ENCODE results near the gene ZDHHC7. TPM values are rescaled to one million over a fixed set of nuclear protein-coding genes. Genes with fewer than 3 reads are reported as not detected.
"Not testable (repeated sequence)": the region's sequence is repeated elsewhere in the genome, so short reads cannot be mapped to it uniquely, and the experiment has no call there.

ZDHHC7 gene
- total RNA-seq, 2 donors from 2014 or later, result 17.5 to 39.2 TPM

- no peaks in the 10 kb centered on the region for H3K9me3 ChIP-seq
- TF ChIP-seq POLR2A (IDR thresholded peaks at IDR 0.05) (no peak), CTCF (IDR thresholded peaks at IDR 0.05) (peak in 1 of 7 experiments; percentile 29)
- H3K4me1 ChIP-seq, result peaks cover 20% of the 10 kb centered on the region
- intact Hi-C loops (cut with DNase I), result no loop called here
- H3K27me3 ChIP-seq, result no peaks in the 10 kb centered on the region
- H3K36me3 ChIP-seq (replicated peaks in 1 of 2; ENCODE audit: insufficient read depth in 1 of 2, low read depth in 2 of 2), result no peaks in the 10 kb centered on the region
- no peak for DNase-seq
- 82 to 88% methylated on average over 16 of the region's 16 CpGs for WGBS, 2 donors
- no peak overlapping the region for H3K4me3 ChIP-seq
- ATAC-seq, result no peak
- H3K27ac ChIP-seq, result peak overlapping the region in 2 of 4 donors; percentile 52 to 69
These were observed 44.9 kb upstream of the ZDHHC7 start for GRCh38 chr16:85056211-85056748.

GRCh38 chr16:85055493-85056210, 44.3 kb upstream of the ZDHHC7 start:
- ATAC-seq, result peak; percentile 49
- intact Hi-C loops (cut with DNase I), result no loop called here
- peak overlapping the region; percentile 32 to 69 (median 42) for H3K27ac ChIP-seq
- 43 to 55% methylated on average over 14 of the region's 14 CpGs for WGBS, 2 donors
- H3K4me1 ChIP-seq, result peaks cover 20% of the 10 kb centered on the region
- peak in 3 of 4 donors; percentile 40 to 76 (median 40) for DNase-seq
- TF ChIP-seq CTCF (IDR thresholded peaks at IDR 0.05), result no peak
- no peaks in the 10 kb centered on the region for H3K27me3 ChIP-seq
- H3K9me3 ChIP-seq, result no peaks in the 10 kb centered on the region
- H3K36me3 ChIP-seq (replicated peaks in 1 of 2; ENCODE audit: insufficient read depth in 1 of 2, low read depth in 2 of 2), result no peaks in the 10 kb centered on the region
- H3K4me3 ChIP-seq, result no peak overlapping the region

- Histone ChIP-seq H3K9me3 (no peaks in the 10 kb centered on the region), H3K27ac (peak overlapping the region; percentile 32 to 69 (median 42)), H3K36me3 (replicated peaks in 1 of 2; ENCODE audit: insufficient read depth in 1 of 2, low read depth in 2 of 2) (no peaks in the 10 kb centered on the region), H3K4me1 (peaks cover 20% of the 10 kb centered on the region), H3K4me3 (no peak overlapping the region), H3K27me3 (no peaks in the 10 kb centered on the region)
- intact Hi-C loops (cut with DNase I), result no loop called here
- no peak for ATAC-seq
- no peak for DNase-seq
- TF ChIP-seq POLR2A (IDR thresholded peaks at IDR 0.05) (no peak), CTCF (IDR thresholded peaks at IDR 0.05) (no peak)
- WGBS, 2 donors, result 73 to 74% methylated on average over 6 of the region's 6 CpGs
These were observed 43.7 kb upstream of the ZDHHC7 start for GRCh38 chr16:85054948-85055492.

- WGBS, 2 donors, result 72 to 99% methylated on average over 3 of the region's 3 CpGs
- H3K4me3 ChIP-seq; DNase-seq; H3K9me3 ChIP-seq; H3K27ac ChIP-seq; intact Hi-C loops (cut with DNase I); H3K36me3 ChIP-seq (replicated peaks in 1 of 2; ENCODE audit: insufficient read depth in 1 of 2, low read depth in 2 of 2); ATAC-seq; H3K27me3 ChIP-seq: not testable (repeated sequence)
- peaks cover 20% of the 10 kb centered on the region for H3K4me1 ChIP-seq
These were observed 43.0 kb upstream of the ZDHHC7 start for GRCh38 chr16:85054321-85054720.

GRCh38 chr16:85052536-85052935, 41.2 kb upstream of the ZDHHC7 start:
- intact Hi-C loops (cut with DNase I), result no loop called here

More at GRCh38 chr16:85052536-85052935, 41.2 kb upstream of the ZDHHC7 start:
- Histone ChIP-seq H3K4me3 (no peak overlapping the region), H3K27ac (no peak overlapping the region), H3K36me3 (replicated peaks in 1 of 2; ENCODE audit: insufficient read depth in 1 of 2, low read depth in 2 of 2) (no peaks in the 10 kb centered on the region), H3K9me3 (no peaks in the 10 kb centered on the region), H3K27me3 (no peaks in the 10 kb centered on the region), H3K4me1 (peaks cover 26% of the 10 kb centered on the region)
- WGBS, 2 donors, result 86 to 92% methylated on average over 10 of the region's 10 CpGs
- ATAC-seq, result no peak
- TF ChIP-seq CTCF (IDR thresholded peaks at IDR 0.05) (no peak), POLR2A (IDR thresholded peaks at IDR 0.05) (no peak)
- no peak for DNase-seq

Measured in body of pancreas (tissue), 4 donors.